IPS-NIHi7 (cell line): ENCODE measurements around the gene FGD1.
"Not testable (repeated sequence)": the region's sequence is repeated elsewhere in the genome, so short reads cannot be mapped to it uniquely, and the experiment has no call there.

Experiments used
- DNase-seq: peaks from one replicate; pipeline ENCODE4 v3.0.0; 2012; ENCODE audit warnings: mixed read lengths; ENCODE audit errors: extremely low spot score

FGD1 gene

DNA sequence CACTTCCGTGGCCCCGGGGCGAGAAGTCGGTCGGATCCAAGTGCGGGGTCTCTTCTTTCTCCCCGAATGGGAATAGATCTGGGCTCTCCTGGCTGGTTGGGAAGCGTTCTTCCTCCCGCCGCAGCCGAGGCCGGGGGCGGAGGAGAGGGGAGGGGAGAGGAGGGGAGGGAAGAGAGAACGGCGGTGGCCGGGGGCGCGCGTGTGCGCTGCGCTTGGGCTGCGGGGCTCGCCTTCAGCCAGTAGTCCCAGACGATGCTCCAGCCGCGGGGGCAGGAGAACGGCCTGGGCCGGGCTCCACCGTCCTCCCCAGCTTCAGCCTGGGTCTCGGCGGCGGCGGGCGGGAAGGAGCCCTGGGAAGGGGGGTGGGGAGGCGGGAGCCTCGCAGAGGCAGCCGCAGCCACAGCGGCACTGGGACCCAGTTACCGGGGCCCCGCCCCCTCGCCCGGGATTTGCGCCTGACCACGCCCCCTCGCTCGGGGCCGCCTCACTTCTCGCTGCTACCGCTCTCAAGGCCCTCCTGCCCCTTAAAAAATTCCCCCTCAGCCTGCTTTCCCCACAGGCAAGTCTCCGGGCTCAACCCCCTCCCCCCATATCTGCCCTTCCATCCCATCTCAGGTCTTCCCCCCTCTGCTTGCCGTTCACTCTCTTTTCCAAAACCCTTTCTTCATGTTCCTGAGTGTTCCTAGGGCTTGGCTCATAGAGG, at the start of gene FGD1:
FGD1 (minus strand) TSS at position 421 of the 703 bp plus-strand sequence. CDS start 802 bp downstream, outside the sequence.
- peak; percentile 84 for DNase-seq

DNA sequence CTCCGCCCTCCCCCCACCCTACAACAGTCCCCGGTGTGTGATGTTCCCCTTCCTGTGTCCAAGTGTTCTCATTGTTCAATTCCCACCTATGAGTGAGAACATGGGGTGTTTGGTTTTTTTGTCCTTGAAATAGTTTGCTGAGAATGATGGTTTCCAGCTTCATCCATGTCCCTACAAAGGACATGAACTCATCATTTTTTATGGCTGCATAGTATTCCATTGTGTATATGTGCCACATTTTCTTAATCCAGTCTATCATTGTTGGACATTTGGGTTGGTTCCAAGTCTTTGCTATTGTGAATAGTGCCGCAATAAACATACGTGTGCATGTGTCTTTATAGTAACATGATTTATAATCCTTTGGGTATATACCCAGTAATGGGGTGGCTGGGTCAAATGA, 46.2 kb upstream of the FGD1 start:
- not testable (repeated sequence) for DNase-seq

DNA sequence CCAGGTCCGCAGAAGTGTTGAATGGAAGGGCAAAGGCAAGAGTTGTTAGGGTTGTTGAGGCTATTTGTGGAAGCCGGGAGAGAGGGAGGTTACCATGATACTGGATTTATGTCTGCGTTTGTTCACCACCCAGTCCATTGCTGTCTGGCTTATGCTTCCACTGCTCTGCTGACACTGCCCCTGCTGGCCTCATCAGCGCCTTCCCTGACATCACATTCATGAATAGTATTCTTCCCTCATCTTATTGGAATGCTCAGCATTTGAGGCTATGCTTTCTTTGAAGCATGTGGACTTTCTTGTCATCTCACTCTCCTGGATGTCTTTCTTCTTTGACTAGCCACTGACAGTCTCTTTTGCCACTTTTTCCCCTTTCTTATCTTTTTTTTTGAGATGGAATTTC, 44.3 kb upstream of the FGD1 start:
- DNase-seq: no peak

DNA sequence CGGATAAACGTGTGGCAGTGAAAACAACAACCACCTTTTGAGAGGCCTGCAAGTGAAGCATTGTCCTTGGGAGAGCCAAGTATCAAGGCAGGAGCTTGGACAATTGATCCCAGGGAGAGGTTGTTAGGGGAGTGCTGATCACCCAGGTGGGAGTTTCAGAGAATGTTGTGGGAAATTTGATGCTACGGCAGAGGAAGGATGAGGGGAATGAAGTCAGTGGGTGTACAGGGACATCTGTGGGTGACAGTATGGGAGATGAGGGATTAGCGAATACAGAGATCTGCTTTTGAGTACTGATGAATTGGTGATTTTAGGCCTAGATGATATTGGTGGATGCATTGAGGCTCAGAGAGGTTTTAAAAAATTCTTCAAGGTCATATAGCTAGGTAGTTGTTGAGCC, 38.2 kb upstream of the FGD1 start:
- DNase-seq: no peak

DNA sequence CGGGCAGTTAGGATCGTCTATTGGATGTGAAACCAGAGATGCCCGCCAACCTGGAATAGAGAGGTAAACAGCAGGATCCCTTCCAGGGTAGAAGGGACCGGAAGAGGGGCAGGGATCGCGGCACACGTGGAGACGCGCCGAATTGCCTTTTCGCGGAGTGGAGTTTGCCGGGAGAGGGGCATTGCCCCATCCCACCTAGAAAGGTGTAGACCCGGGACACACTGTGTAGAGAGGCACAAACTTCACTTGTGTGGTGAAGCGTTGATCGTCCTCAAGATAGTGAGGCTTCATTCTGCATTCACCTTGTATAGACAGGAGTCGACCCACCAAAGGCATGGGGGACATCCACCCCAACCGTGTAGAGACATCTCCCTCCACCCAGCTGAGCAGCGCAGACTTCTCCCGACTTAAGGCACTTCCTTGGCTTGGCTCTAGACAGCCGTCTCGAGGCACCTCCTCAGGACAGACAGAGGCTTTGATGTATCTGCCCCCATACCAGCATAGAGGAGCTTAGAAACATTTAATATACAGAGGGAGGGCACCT, 34.4 kb upstream of the FGD1 start:
- DNase-seq: no peak

DNA sequence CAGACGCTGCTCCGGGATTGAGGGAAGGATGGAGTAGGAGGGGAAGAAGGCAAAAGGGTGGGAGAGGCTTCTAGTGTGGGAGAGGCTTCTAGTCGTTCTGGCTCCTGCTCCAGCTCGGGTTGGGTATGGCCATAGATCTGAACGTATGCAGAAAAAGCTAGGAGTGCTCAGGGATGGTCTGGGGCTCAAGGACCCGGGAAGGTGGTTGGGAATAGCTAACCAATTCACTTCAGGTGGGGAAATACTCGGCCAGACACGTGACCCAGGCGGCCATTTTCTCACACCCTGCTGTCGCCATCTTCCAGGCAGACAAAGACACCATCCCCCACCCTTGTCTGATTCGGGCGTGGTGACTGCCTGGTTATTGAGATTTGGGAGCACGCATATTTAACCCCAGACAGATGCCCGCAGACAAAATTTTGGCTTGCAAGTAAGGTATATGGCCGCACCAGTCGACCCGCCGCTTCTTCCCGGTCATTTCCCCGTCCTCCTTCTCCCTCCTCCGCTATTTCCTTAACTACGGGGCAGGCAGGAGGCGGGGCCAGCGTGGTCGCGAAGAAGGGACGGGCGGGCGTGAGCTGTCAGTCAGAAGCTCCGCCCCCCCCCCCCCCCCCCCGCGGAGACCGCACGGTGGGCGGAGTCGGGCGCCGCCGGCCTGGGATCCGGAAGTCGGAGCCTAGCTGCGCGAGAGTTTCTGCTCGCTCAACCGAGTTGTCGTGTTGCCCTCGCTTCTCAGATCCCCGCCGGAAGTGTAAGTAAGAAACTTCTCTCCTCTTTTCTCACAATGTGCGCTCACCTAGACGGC, 33.7 kb upstream of the FGD1 start, which contains the start of gene GNL3L:
GNL3L (plus strand) TSS at position 668 of the 805 bp plus-strand sequence. CDS start 2,348 bp downstream, outside the sequence.
- DNase-seq: peak; percentile 84

DNA sequence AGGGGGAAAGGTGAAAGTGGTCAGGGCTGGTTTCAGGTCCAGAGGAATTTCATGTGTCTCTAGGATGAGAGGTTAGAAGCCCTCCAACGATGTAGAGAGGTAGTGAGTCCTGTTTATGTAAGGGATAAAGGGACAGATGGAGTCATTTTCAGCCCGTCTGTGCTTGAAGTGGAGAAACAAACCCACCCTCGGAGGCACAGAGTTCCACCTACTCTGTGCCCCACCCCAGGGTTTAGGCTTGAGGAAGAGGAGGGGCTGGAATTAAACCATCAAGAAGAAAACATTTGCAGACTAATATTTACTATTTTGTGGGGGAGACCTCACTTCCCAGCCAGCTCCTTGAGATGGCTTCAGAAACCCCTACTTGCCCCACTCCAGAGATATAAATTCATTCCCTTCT, 33.1 kb upstream of the FGD1 start:
- DNase-seq: no peak

DNA sequence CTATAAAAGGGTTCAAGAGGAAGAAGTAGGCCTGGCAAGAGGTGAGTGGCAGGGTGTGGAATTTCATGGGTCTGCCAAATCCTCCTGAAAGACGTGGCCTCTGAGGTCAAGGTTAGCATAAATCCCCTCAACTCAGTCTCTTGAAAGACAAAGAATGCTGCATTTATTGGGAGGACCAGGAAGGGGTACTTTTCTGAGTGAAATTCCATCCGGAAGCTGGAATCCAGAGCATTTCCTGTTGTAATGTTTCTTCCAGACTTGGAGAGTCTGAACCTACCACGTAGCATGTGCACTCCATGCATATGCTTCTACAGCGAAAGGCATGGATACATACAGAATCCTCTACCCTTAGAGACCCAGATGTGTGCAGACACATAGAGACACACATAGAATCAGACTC, 13.4 kb upstream of the FGD1 start:
- no peak for DNase-seq

DNA sequence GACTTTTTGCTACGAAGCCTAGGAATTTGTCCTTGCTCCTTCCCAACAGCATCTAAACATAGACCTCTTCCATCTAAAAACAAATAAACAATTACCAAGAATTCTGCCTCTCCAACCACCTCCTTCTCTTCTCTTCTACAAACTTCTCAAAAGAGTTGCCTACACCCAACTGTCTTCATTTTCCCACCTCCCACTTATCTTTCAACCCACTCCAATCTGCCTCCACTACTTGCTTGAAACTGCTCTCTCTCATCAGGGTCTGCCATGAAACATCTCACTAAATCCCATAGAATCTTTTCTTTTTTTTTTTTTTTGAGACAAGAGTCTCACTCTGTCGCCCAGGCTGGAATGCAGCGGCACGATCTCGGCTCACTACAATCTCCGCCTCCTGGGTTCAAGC, 902 bp upstream of the FGD1 start:
- no peak for DNase-seq

DNA sequence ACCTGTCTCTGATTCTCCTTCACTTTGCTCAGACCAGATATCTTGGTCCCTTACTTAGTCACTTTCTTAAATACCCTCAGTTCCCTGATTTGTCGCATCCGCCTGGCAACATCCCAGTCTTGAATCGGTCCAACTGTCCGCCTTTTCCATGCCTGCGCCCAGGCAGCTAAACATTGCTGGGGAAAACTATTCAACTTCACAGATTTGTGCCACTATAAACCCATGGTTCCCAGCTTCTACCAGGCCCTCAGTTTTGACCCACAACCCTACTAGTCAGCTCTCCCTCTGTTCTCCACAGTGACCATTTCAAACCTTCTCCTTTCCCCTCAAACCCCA, 451 bp upstream of the FGD1 start:
- DNase-seq: no peak

DNA sequence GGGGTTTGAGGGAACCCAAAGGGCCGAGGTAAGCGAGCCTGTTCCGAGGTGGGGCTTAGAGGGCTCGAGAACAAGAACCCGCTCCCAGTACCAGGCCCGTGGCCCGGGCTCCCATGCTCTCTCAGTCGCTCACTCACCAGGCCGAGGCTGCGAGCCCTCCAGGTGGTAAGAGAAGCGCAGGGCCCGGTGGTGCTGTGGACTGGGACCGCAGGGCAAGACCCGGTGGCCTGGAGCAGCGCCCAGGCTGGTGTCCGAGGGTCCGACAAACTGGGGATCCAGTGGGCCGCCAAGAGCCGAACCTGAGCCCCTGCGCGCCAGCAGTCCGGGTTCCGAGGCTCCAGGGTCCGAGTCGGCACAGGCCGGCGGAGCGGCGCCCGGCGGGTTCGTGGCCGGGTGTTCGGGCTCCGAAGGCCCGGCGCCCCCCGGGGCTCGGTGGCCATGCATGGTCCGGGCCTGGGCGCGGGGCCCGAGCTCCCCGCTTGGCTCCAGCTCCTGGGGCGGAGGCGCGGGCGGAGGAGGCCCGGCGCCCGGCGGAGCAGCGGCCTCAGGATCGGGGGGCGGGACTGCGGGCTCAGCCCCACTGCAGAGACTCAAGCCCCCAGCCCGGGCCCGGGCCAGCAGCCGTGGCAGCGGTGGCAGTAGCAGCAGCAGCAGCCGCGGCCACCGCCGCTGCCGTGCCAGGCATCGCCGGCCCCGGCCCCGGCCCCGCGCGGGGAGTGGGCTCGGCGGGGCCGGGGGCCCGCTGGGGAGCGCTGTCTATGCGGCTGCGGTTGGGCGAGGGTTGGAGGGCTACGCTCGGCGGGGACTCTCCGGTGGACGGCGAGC, 833 bp downstream of the FGD1 start:
- no peak for DNase-seq

DNA sequence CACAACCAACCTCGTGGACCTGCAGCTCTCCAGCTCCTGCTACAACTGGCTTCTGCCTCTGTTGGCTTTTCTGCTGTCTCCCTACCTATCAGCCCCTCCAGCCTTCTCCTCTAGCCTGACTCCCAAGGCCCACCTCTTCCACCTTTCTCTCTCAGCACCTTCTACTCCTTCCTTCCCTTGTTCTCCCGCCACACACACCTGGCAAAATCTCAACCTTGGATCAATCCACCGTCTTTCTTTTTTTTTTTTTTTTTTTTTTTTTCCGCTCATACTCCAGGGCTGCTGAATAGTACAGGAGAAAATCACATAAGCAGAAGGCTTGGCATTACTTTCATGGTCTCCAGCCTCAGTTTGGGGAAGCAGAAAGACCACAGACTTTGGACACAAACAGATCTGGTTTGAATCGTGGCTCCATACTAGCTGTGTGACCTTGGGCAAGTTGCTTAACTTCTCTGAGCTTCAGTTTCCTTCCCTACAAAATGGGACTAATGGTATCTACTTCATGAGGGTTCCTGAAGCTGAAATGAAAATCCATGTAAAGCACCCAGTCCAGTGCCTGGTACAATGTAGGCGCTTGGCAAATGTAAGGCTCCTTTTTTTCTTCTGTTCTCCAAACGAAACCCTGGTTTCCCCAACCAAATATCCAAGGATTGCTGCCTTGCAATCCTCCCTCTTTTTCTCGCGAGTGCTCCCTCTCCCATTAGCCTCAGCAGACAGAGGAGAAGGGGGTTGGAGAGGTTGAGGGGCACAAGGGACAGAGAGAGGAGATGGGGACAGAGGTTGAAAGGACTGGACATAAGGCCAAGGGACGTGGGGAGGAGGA, 1.7 kb downstream of the FGD1 start:
- DNase-seq: no peak

DNA sequence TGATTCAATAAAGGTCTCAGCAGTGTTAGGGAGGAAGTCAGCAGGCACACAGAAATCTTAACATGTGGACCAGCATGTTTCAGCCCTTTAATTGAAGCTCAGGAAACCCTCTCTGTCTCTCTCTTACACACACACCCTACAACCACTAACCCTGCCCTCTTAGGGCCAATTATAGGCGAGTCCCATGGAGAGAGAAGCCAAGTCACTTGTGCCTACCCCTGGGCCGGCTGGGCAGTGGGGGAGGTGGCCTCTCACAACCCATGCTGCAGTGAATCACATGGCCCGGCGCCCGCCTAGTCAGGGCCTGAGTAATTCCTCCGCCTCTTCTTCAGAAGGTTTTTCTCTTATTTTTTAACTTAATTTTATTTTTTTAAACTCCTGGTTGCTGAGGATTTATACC, 3.7 kb downstream of the FGD1 start:
- no peak for DNase-seq

DNA sequence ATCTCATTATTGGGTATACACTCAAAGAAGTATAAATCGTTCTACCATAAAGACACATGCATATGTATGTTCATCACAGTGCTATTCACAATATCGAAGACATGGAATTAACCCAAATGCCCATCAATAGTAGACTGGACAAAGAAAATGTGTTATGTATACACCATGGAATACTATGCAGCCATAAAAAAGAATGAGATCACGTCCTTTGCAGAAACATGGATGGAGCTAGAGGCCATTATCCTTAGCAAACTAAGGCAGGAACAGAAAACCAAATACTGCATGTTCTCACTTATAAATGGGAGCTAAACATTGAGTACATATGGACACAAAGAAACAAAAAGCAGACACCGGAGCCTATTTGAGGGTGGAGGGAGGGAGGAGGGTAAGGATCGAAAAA, 6.2 kb downstream of the FGD1 start:
- not testable (repeated sequence) for DNase-seq

DNA sequence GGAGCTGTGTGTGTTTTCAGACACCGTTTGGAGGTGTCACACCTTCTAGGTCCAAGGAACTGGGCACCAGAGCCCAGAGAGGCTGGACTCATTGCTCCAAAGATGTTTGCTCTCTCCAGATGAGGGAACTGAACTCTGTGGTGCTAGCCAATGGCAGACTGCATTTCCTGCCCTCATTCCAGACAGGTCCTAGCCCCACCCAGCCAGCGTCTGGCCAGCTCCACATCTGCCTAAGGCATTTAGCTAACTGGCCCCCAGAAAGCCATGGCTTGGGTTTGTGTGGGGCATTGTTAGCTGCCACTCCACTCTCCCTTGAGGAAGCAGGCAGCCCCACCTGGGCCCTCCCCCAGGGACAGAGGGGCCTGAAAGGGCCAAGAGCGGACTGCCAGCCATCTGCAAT, 11.4 kb downstream of the FGD1 start:
- no peak for DNase-seq

DNA sequence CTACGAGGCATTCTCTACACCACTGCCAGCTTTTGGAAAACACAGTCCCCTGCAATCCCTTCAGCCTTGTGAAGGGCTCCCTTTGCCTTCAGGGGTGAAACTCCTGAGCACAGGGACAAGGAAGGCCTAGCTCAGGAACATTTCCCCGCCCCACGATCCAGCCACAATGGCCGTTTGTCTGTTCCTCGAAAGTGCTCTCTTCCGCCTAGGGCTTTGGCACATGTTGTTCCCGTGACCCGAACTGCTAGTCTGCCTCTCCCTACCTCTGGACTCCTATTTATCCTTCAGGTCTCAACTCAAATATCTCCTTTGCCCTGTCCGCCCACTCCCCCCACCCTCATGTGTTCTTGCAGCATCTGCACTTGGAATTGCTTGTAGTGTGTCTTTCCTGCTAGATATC, 12.1 kb downstream of the FGD1 start:
- no peak for DNase-seq

DNA sequence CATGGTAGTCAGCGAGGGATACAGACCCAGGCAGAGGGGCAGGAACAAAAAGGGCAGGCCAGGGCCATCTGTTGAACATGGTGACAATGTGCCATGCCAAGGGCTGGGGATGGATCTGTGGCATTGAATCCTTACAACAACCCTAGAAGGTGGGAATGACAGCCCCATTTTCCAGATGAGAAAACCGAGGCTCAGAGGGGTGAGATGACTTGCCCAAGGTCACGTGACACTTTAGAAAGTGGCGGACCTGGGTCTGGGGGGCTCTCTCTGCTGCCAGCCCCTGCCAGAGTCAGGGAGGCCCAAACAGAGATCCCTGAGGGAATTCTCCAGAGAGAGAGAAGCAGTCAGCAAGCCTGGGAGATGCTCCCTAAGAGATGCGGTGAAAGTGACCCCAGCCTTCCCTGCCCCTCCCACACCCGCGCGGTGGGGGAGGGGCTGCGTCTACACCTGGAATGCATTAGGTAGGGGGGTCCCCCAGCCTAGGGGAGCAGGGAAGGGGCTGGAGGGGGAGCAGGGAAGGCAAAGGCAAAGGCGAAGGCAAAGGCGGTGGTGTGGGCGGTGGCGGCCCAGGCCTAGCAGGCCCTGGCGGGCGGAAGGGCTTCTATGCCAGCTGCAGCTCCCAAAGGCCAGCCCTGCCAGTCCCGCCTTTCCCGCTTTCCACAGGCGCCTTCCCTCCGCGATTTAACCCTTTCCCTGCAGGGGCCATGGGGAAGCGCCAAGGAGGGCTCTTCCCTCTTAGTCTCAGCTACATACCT, 13.0 kb downstream of the FGD1 start:
- peak; percentile 34 for DNase-seq

DNA sequence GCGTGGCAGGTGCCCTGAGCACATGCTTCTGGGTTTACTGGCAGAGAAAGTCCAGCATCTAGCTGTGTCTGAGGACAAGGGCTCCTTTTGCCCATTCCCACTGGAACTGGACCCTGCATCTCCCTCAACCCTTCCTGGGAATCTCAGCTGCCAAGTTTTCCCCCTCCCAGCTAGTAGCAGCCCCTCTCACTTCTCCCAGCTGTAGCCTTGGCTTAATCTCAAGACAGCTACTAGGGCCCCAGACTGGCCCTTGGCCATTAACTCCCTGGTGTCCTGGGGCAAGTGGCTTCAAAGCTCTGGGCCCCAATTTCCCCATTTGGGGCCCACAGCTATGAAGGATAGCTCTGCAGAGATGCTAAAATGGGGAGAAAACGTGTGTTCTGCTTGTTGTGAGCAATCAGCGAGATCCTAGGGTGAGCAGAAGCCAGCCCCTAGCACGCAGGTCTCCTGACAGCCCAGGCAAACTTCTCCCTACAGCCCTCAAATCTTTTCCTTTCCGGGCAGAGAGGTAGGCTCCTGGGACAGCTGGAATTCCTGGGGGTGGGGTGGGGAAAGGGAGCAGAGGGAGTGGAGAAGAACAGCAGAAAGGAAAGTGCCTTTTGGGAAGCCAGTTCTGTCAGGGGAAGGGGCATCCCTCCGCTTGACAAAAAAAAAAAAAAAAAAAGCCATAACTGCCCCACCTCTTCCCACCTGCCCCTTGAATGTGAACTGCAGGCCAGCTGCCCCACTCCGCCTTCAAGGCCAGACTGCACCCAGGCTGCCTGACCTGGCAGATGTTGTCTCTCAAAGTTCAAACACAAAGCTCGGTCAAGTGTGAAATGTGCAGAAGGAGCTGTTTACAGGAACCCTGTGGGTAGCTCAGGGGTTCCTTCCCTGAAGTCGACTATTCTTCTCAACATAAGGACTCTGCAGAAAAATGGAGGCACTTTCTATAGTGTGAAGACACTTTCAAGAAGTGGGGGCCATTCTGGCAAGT, 16.6 kb downstream of the FGD1 start:
- peak; percentile 51 for DNase-seq
